Measurements from ENCODE around the gene ATP9A. TPM values are rescaled to one million over a fixed set of nuclear protein-coding genes. Genes with fewer than 3 reads are reported as not detected.
A peak's percentile ranks its signal among the peaks of the same experiment; 100 is the strongest.
"Not testable (repeated sequence)": the region's sequence is repeated elsewhere in the genome, so short reads cannot be mapped to it uniquely, and the experiment has no call there.

The ATP9A gene
- total and polyA plus RNA-seq, 3 donors from 2014 or later: 46.4 to 128 (median 89.3) TPM

GRCh38 chr20:51570739-51571459 is 197.3 kb downstream of the ATP9A start:
- DNase-seq: peak; percentile 17

GRCh38 chr20:51569815-51570738 is 198.1 kb downstream of the ATP9A start:
- no peaks in the 10 kb centered on the region for H3K9me3 ChIP-seq
- no peaks in the 10 kb centered on the region for H3K27me3 ChIP-seq
- peaks cover 3% of the 10 kb centered on the region for H3K4me1 ChIP-seq
- 70 to 72% methylated on average over 24 to 25 of the region's 25 CpGs for WGBS, 2 donors
- H3K4me3 ChIP-seq: no peak overlapping the region
- intact Hi-C loops (cut with DNase I; ENCODE audit: low total_unique reads): no loop called here
- no peak for DNase-seq
- no peaks in the 10 kb centered on the region for H3K36me3 ChIP-seq (ENCODE audit: low read depth, missing control alignments)
- TF ChIP-seq POLR2A (IDR thresholded peaks at IDR 0.05) (no peak), CTCF (IDR thresholded peaks at IDR 0.05) (no peak)
- H3K27ac ChIP-seq: no peak overlapping the region

More at GRCh38 chr20:51570739-51571459, 197.3 kb downstream of the ATP9A start:
- TF ChIP-seq POLR2A (IDR thresholded peaks at IDR 0.05): no peak
- TF ChIP-seq CTCF (IDR thresholded peaks at IDR 0.05): no peak
- no peaks in the 10 kb centered on the region for H3K36me3 ChIP-seq (ENCODE audit: low read depth, missing control alignments)
- WGBS, 2 donors: 46 to 48% methylated on average over 14 to 16 of the region's 16 CpGs
- H3K27ac ChIP-seq: no peak overlapping the region
- no peaks in the 10 kb centered on the region for H3K4me1 ChIP-seq
- no peaks in the 10 kb centered on the region for H3K9me3 ChIP-seq
- intact Hi-C loops (cut with DNase I; ENCODE audit: low total_unique reads): no loop called here
- no peak overlapping the region for H3K4me3 ChIP-seq
- H3K27me3 ChIP-seq: no peaks in the 10 kb centered on the region

GRCh38 chr20:51568533-51568932 is 199.7 kb downstream of the ATP9A start:
- WGBS, 2 donors: 85 to 87% methylated on average over 3 of the region's 3 CpGs

GRCh38 chr20:51567622-51568021 is 200.6 kb downstream of the ATP9A start:
- 75 to 95% methylated on average over 5 of the region's 5 CpGs for WGBS, 2 donors
- H3K4me3 ChIP-seq: no peak overlapping the region

More at GRCh38 chr20:51568533-51568932, 199.7 kb downstream of the ATP9A start:
- H3K4me1 ChIP-seq; DNase-seq; H3K27ac ChIP-seq; H3K4me3 ChIP-seq; H3K36me3 ChIP-seq (ENCODE audit: low read depth, missing control alignments); H3K9me3 ChIP-seq; intact Hi-C loops (cut with DNase I; ENCODE audit: low total_unique reads); H3K27me3 ChIP-seq: not testable (repeated sequence)

More at GRCh38 chr20:51567622-51568021, 200.6 kb downstream of the ATP9A start:
- H3K36me3 ChIP-seq (ENCODE audit: low read depth, missing control alignments): no peaks in the 10 kb centered on the region
- TF ChIP-seq CTCF (IDR thresholded peaks at IDR 0.05): no peak
- TF ChIP-seq POLR2A (IDR thresholded peaks at IDR 0.05): no peak
- H3K4me1 ChIP-seq: peaks cover 15% of the 10 kb centered on the region
- no peaks in the 10 kb centered on the region for H3K27me3 ChIP-seq
- H3K9me3 ChIP-seq: no peaks in the 10 kb centered on the region
- DNase-seq: no peak
- intact Hi-C loops (cut with DNase I; ENCODE audit: low total_unique reads): no loop called here
- H3K27ac ChIP-seq: no peak overlapping the region

Data from testis (tissue), 3 donors.